IMR-90 (cell line): ENCODE results near the gene GPR139. TPM values are rescaled to one million over a fixed set of nuclear protein-coding genes. Genes with fewer than 3 reads are reported as not detected.

Source experiments
- ATAC-seq: fragments of 200-7000 bp; cut with Tn5 transposase; 2 replicates; pipeline ENCODE4 v1.9.1; 2020; ENCODE audit warnings: low read depth, mild to moderate bottlenecking, moderate library complexity
- BruUV-seq: library from RNA; stranded (reverse); fragments of 400-500 nt; replicated peaks from 2 replicates; lab custom pipeline; 2021; lab: Mats Ljungman, UMichigan
- CTCF ChIA-PET: fragments of 300-600 bp; formaldehyde crosslinking; extraction: SDS; loops from one replicate; lab custom pipeline; 2021; ENCODE audit warnings: antibody characterized with exemption; lab: Yijun Ruan, JAX
- POLR2A ChIA-PET: fragments of 300-600 bp; sonication (Branson Sonifier 250); formaldehyde crosslinking; loops from one replicate; lab custom pipeline; 2022; ENCODE audit warnings: antibody characterized with exemption; ENCODE audit not compliant: unreplicated experiment; lab: Charles Lee
- DNase-seq: peaks from one replicate; pipeline ENCODE4 v3.0.0; 2013
- H2AFZ ChIP-seq: replicated peaks from 2 replicates; pipeline ENCODE3; 2013; ENCODE audit warnings: low read length, mild to moderate bottlenecking; ENCODE audit not compliant: poor library complexity
- H2AK5ac ChIP-seq: 2 replicates; pipeline ENCODE4 v1.6.1; 2013; ENCODE audit warnings: low read depth, low read length, inconsistent platforms
- H2AK9ac ChIP-seq: replicated peaks from 2 replicates; pipeline ENCODE3; 2013; ENCODE audit warnings: mild to moderate bottlenecking, low read depth, low read length, moderate library complexity; ENCODE audit not compliant: poor library complexity
- H2BK120ac ChIP-seq: 2 replicates; pipeline ENCODE4 v1.6.1; 2013; ENCODE audit warnings: low read depth, low read length, inconsistent platforms
- H2BK15ac ChIP-seq: 3 replicates; pipeline ENCODE4 v1.6.1; 2013; ENCODE audit warnings: low read depth, low read length, inconsistent platforms
- H2BK20ac ChIP-seq: 2 replicates; pipeline ENCODE4 v1.6.1; 2013; ENCODE audit warnings: low read depth, mild to moderate bottlenecking, inconsistent platforms, low read length, moderate library complexity
- H2BK5ac ChIP-seq: 2 replicates; pipeline ENCODE4 v1.6.1; 2013; ENCODE audit warnings: mild to moderate bottlenecking, low read depth, low read length, inconsistent platforms; ENCODE audit not compliant: poor library complexity, severe bottlenecking
- H3K14ac ChIP-seq: replicated peaks from 2 replicates; pipeline ENCODE4 v1.6.1; 2013; ENCODE audit warnings: low read depth, low read length, inconsistent platforms
- H3K18ac ChIP-seq: 2 replicates; pipeline ENCODE4 v1.6.1; 2013; ENCODE audit warnings: low read depth, low read length, control low read depth
- H3K23ac ChIP-seq: 2 replicates; pipeline ENCODE4 v1.6.1; 2013; ENCODE audit warnings: low read depth, low read length, inconsistent platforms
- H3K27ac ChIP-seq: 2 replicates; pipeline ENCODE4 v1.5.1; 2013; ENCODE audit warnings: mild to moderate bottlenecking, control low read depth, low read length; ENCODE audit not compliant: insufficient read depth
- H3K27me3 ChIP-seq: 2 replicates; pipeline ENCODE4 v1.6.1; 2013; ENCODE audit warnings: low read length; ENCODE audit not compliant: control insufficient read depth, insufficient read depth
- H3K36me3 ChIP-seq: 2 replicates; pipeline ENCODE4 v1.6.1; 2013; ENCODE audit warnings: low read length, mixed read lengths; ENCODE audit not compliant: control insufficient read depth, insufficient read depth
- H3K4ac ChIP-seq: 2 replicates; pipeline ENCODE4 v1.6.1; 2013; ENCODE audit warnings: low read depth, low read length, inconsistent platforms
- H3K4me1 ChIP-seq: 2 replicates; pipeline ENCODE4 v1.6.1; 2013; ENCODE audit warnings: low read length, mixed read lengths; ENCODE audit not compliant: control insufficient read depth, insufficient read depth
- H3K4me2 ChIP-seq: 2 replicates; pipeline ENCODE4 v1.6.1; 2013; ENCODE audit warnings: low read depth, mild to moderate bottlenecking, control low read depth, low read length, moderate library complexity
- H3K4me3 ChIP-seq: 2 replicates; pipeline ENCODE4 v1.5.1; 2013; ENCODE audit warnings: low read depth, mild to moderate bottlenecking, control low read depth, low read length, moderate library complexity; ENCODE audit not compliant: insufficient read depth
- H3K56ac ChIP-seq: 2 replicates; pipeline ENCODE4 v1.6.1; 2013; ENCODE audit warnings: low read length, inconsistent platforms; ENCODE audit not compliant: insufficient read depth; ENCODE audit errors: extremely low read depth
- H3K79me1 ChIP-seq, 2 experiments: 2 replicates each; pipeline ENCODE4 v1.6.1; 2013; ENCODE audit warnings: low read length in 2 of 2, inconsistent platforms in 1 of 2, low read depth in 1 of 2
- H3K9ac ChIP-seq: 2 replicates; pipeline ENCODE4 v1.6.1; 2013; ENCODE audit warnings: low read depth, low read length, control low read depth
- H3K9me1 ChIP-seq: 2 replicates; pipeline ENCODE4 v1.6.1; 2013; ENCODE audit warnings: low read length, inconsistent platforms; ENCODE audit not compliant: insufficient read depth
- H3K9me3 ChIP-seq: 2 replicates; pipeline ENCODE4 v1.6.1; 2013; ENCODE audit warnings: low read length; ENCODE audit not compliant: control insufficient read depth, insufficient read depth
- H4K20me1 ChIP-seq: 2 replicates; pipeline ENCODE4 v1.6.1; 2013; ENCODE audit warnings: low read length, inconsistent platforms; ENCODE audit not compliant: insufficient read depth
- H4K5ac ChIP-seq: 2 replicates; pipeline ENCODE4 v1.6.1; 2013; ENCODE audit warnings: mild to moderate bottlenecking, low read depth, low read length, control low read depth
- H4K8ac ChIP-seq, 2 experiments: 2 replicates each; pipeline ENCODE4 v1.6.1; 2013; ENCODE audit warnings: low read depth in 2 of 2, low read length in 2 of 2, control low read depth in 1 of 2, inconsistent platforms in 1 of 2
- H4K91ac ChIP-seq: 2 replicates; pipeline ENCODE4 v1.6.1; 2013; ENCODE audit warnings: low read depth, low read length, inconsistent platforms; ENCODE audit not compliant: insufficient read depth
- CEBPB ChIP-seq: IDR thresholded peaks from 2 replicates; pipeline ENCODE4 v1.6.1; 2012; ENCODE audit warnings: low read depth, low read length, improper control_type of control experiment
- CHD1 ChIP-seq: IDR thresholded peaks from 2 replicates; pipeline ENCODE4 v1.6.1; 2012; ENCODE audit warnings: low read depth, low read length, improper control_type of control experiment
- ELK1 ChIP-seq: fragments of 150-350 bp; IDR thresholded peaks from 2 replicates; pipeline ENCODE4 v1.6.1; 2016; ENCODE audit warnings: low read depth, mild to moderate bottlenecking, low read length, moderate library complexity, borderline replicate concordance
- FOS ChIP-seq: fragments of 150-350 bp; IDR thresholded peaks from 2 replicates; pipeline ENCODE4 v1.6.1; 2016; ENCODE audit warnings: low read depth, low read length
- MAZ ChIP-seq: IDR thresholded peaks from 2 replicates; pipeline ENCODE4 v1.6.1; 2012; ENCODE audit warnings: low read depth, mild to moderate bottlenecking, low read length, improper control_type of control experiment, moderate library complexity, borderline replicate concordance
- MXI1 ChIP-seq: IDR thresholded peaks from 2 replicates; pipeline ENCODE4 v1.6.1; 2012; ENCODE audit warnings: low read depth, mild to moderate bottlenecking, low read length, moderate library complexity, borderline replicate concordance
- POLR2A ChIP-seq: IDR thresholded peaks from 2 replicates; pipeline ENCODE4 v1.6.1; 2012; ENCODE audit warnings: mild to moderate bottlenecking, low read depth, low read length
- RAD21 ChIP-seq: IDR thresholded peaks from 2 replicates; pipeline ENCODE4 v1.6.1; 2012; ENCODE audit warnings: low read length, improper control_type of control experiment
- SMC3 ChIP-seq: fragments of 150-350 bp; IDR thresholded peaks from 2 replicates; pipeline ENCODE4 v1.6.1; 2016; ENCODE audit warnings: low read depth, mild to moderate bottlenecking, antibody characterized with exemption, low read length, moderate library complexity
- USF2 ChIP-seq: fragments of 150-350 bp; IDR thresholded peaks from 2 replicates; pipeline ENCODE4 v1.6.1; 2017; ENCODE audit warnings: mild to moderate bottlenecking, antibody characterized with exemption, low read length, low read depth
- WGBS, 2 experiments: methylation state at CpG; one replicate each; pipeline versions ENCODE4 v1.1.5 to v1.1.7; 2013; ENCODE audit warnings: missing lambda C conversion rate in 2 of 2; ENCODE audit not compliant: insufficient read length in 1 of 2; ENCODE audit errors: extremely low coverage in 2 of 2; 5-methylcytosine and 5-hydroxymethylcytosine counted together
- dilution Hi-C: fragments of 300-500 bp; cut with HindIII; formaldehyde crosslinking; loops from one replicate; pipeline ENCODE4 v1.14.3; 2018; ENCODE audit warnings: low sequenced_read_pairs; ENCODE audit not compliant: unreplicated experiment
- in situ Hi-C: fragments of 300-500 bp; cut with MboI; formaldehyde crosslinking; loops from 3 replicates; pipeline ENCODE4 v1.14.3; 2019; ENCODE audit warnings: low sequenced_read_pairs, inconsistent platforms, mixed read lengths
- intact Hi-C: fragments of 100-400 bp; cut with micrococcal nuclease; formaldehyde crosslinking; loops from 2 replicates; pipeline ENCODE4 v1.10.0; 2022
- polyA plus RNA-seq, 3 experiments: library from polyadenylated mRNA; depleted of rRNA; stranded (reverse); fragments of >200 nt; gene quantifications; 2 replicates each; pipeline ENCODE4 v1.2.3, GENCODE V29; 2012; ENCODE audit warnings: low replicate concordance in 1 of 3
- total RNA-seq: library from RNA; depleted of rRNA; stranded (reverse); fragments of >200 nt; gene quantifications from 2 replicates; pipeline ENCODE4 v1.2.3, GENCODE V29; 2012

The GPR139 gene
- total and polyA plus RNA-seq, 2 of the 4 experiments (the other 2 are of a cell fraction) = not detected

GRCh38 chr16:20056436-20056835 lies 17.3 kb downstream of the GPR139 start:
- H3K18ac ChIP-seq = no peak overlapping the region
- no peaks in the 10 kb centered on the region for H3K79me1 ChIP-seq
- no peak overlapping the region for H2BK120ac ChIP-seq
- no peak for ATAC-seq
- H3K9ac ChIP-seq = no peak overlapping the region
- H2BK20ac ChIP-seq = no peak overlapping the region
- no peak overlapping the region for H4K8ac ChIP-seq
- H2AK9ac ChIP-seq = no peak overlapping the region
- no TSS peak for BruUV-seq
- no peak overlapping the region for H2AK5ac ChIP-seq
- no peaks in the 10 kb centered on the region for H3K9me1 ChIP-seq
- H4K5ac ChIP-seq = no peak overlapping the region
- H3K27ac ChIP-seq = no peak overlapping the region
- H3K4ac ChIP-seq = no peak overlapping the region
- no peak overlapping the region for H4K91ac ChIP-seq
- in situ Hi-C loops = no loop called here
- H2BK15ac ChIP-seq = no peak overlapping the region
- POLR2A ChIA-PET = no interaction called here
- H3K4me3 ChIP-seq = no peak overlapping the region
- H2BK5ac ChIP-seq = no peak overlapping the region
- TF ChIP-seq USF2 = no peak
- TF ChIP-seq CEBPB = no peak
- TF ChIP-seq ELK1 = no peak
- TF ChIP-seq SMC3 = no peak
- no peak for TF ChIP-seq MAZ
- TF ChIP-seq RAD21 = no peak
- no peak for TF ChIP-seq FOS
- TF ChIP-seq MXI1 = no peak
- TF ChIP-seq CHD1 = no peak
- no peak for TF ChIP-seq POLR2A
- WGBS, 2 experiments = no CpG with 5 or more reads among the region's 3 CpGs
- DNase-seq = no peak
- no peak overlapping the region for H3K4me2 ChIP-seq
- no peak overlapping the region for H3K56ac ChIP-seq
- H4K20me1 ChIP-seq = no peaks in the 10 kb centered on the region
- peaks cover 8% of the 10 kb centered on the region for H3K9me3 ChIP-seq
- CTCF ChIA-PET = no interaction called here
- no peak overlapping the region for H3K14ac ChIP-seq
- H3K36me3 ChIP-seq = no peaks in the 10 kb centered on the region
- intact Hi-C loops = no loop called here
- dilution Hi-C loops = no loop called here
- no peak overlapping the region for H2AFZ ChIP-seq
- H3K4me1 ChIP-seq = no peaks in the 10 kb centered on the region
- H3K27me3 ChIP-seq = no peaks in the 10 kb centered on the region
- H3K23ac ChIP-seq = no peak overlapping the region
